GM19240 (cell line): ENCODE data around the gene STPG1.

Experiments
- DNase-seq: peaks from one replicate; pipeline ENCODE4 v3.0.0; 2011; ENCODE audit warnings: low spot score; ENCODE audit not compliant: insufficient read length

STPG1 gene

DNA sequence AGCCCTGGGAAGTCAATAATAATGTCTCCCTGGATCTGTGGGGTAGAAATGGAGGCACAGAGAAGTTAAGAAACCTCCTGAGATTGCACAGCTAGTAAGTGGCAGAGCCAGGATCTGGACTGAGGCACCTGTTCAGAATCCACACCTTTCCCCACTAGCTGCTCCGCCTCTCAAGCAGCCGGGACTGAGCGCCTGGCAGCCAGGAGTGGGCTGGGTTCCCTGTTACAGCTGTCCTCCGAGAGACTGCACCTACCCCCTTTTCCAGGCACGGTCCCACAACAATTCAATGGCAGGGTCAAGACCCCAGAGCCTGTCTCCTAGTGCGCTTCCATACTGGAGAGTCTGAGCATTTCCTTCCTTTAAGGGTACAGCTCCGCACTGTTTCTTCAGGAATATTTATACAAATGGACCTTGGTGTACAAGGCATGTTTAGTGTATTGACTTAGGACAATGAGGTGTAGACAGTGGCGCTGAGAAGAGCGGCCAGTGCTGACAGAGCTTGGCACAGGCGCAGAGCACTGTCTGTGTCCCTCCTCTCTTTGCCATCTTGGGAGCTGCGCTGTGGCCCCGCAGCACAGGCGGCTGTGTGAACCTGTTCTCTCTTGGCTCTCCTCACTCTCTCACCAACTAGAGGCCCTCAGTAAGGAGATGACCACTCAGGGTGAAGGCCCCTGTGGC is 70.0 kb downstream of the STPG1 start:
- DNase-seq: no peak

- DNase-seq: no peak
Measured at GRCh38 chr1:24341260-24341659, 72.3 kb downstream of the STPG1 start.

GRCh38 chr1:24340770-24341169 is 72.8 kb downstream of the STPG1 start:
- DNase-seq: no peak

GRCh38 chr1:24339996-24340395 is 73.6 kb downstream of the STPG1 start:
- DNase-seq: no peak

- DNase-seq: no peak
Measured at GRCh38 chr1:24338447-24338846, 75.1 kb downstream of the STPG1 start.

- no peak for DNase-seq
Measured at GRCh38 chr1:24337455-24337854, 76.1 kb downstream of the STPG1 start.

DNA sequence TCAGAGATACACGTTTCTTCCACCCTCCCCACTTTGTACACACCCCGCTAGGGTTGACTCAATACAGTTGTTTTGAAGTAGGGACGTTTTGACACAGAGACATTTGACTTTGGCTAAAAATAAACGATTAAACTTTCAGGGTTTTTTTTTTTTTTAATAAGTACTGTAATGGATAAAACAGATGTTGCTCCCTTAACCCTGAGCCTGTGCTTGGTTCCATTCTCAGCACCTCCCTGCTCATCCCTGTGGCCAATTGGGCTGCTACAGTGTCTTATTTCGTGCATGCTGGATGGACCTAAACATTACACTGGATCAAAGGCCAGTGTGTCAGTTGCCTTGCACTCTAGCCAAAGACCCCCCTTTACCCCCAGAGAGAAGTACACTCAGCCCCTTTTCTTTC is 77.5 kb downstream of the STPG1 start:
- DNase-seq: no peak

GRCh38 chr1:24331961-24332673 is 81.5 kb downstream of the STPG1 start:
- DNase-seq: no peak

DNA sequence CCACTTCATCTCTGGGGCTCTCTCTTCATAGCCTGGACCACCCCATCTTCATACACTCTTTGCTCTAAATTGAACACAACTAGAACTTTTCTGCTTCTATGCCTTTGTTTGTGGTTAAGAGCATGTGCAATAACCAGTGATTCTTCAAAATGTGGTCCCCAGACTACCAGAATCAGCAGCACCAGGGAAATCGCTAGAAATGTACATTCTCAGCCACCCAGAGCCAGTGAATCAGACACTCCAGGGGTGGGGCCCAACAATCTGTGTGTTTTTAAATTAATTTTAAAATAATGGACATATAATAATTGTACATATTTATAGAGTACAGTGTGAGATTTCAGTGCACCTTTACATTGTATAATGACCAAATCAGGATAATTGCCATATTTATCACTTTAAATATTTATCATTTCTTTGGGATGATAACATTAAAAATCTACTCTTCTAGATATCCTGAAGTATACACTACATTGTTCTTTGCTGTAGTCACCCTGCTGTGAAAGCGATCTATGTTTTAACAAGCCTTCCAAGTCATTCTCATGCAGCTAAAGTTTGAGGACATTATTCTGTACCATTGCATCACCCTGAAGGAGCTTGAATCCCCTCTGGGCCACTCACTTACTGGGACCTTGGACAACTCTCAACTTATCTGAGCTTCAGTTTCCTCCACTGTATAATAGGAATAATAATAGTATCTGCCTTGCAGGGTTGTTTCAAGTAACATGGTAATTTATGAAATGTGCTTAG is 83.6 kb downstream of the STPG1 start:
- no peak for DNase-seq

GRCh38 chr1:24329331-24329730 is 84.3 kb downstream of the STPG1 start:
- no peak for DNase-seq

- no peak for DNase-seq
Measured at GRCh38 chr1:24327891-24328290, 85.7 kb downstream of the STPG1 start.

GRCh38 chr1:24327486-24327885 is 86.1 kb downstream of the STPG1 start:
- no peak for DNase-seq

DNA sequence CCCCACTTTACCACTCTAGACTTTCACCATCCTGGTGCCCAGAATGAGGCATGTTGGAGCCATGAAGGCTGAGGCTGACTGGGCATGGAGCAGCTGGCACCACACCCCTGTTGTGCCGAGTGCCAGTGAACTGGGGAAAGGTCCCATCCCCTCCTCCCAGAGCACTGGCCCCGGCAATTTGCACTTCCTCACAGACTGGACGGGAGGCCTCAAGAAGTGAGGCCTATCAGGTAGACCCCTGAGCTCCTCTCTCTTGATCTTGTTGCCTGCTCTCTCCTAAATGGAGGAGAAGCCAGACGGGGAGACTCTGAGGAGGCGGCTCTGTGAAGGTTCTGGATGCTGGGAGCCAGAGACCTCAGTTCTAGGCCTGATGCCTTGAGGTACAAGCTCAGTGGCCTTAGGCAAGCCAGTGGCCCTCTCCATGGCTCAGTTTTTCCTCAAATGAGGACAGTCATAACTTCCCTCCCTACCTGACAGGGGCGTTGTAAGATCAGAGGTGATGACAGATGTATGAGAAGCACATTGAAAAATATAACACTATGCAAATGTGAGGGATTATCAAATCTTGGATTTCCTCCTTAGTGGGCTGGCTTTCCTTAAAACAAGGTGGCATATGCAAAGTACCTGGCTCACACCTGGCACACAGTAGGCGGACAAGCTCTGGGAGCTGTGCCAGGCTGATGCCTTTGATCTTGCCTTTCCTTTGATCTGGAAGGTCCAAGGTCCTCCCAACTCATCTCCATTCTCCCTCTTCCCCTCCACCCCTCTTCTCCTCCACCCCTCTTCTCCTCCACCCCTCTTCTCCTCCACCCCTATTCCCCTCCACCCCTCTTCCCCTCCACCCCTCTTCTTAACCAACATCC is 87.8 kb downstream of the STPG1 start:
- no peak for DNase-seq

GRCh38 chr1:24324903-24325302 is 88.7 kb downstream of the STPG1 start:
- no peak for DNase-seq

- no peak for DNase-seq
Measured at GRCh38 chr1:24323281-24323680, 90.3 kb downstream of the STPG1 start.

- DNase-seq: no peak
Measured at GRCh38 chr1:24322470-24323177, 91.0 kb downstream of the STPG1 start.

- DNase-seq: peak; percentile 56
Measured at GRCh38 chr1:24321697-24322469, 91.7 kb downstream of the STPG1 start.

DNA sequence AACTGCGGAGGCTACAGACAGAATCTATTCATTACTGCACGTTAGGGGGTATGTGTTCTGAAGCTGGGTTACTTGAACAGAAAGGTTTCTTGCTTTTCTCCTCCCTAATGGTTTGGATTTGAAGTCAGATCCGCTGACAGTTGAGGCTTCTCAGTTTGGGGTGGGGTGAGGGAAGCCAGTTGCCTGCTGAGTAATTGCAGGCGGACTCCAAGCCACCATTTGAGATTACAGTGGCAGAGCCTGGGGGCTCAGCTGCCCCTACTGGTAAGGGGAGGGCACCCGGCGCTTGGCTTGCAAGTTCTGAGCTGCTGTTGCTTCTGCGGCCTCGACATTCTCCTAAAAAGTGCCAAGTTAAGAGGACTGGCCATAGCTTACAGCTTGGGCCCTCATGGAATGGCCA is 92.5 kb downstream of the STPG1 start:
- DNase-seq: no peak

DNA sequence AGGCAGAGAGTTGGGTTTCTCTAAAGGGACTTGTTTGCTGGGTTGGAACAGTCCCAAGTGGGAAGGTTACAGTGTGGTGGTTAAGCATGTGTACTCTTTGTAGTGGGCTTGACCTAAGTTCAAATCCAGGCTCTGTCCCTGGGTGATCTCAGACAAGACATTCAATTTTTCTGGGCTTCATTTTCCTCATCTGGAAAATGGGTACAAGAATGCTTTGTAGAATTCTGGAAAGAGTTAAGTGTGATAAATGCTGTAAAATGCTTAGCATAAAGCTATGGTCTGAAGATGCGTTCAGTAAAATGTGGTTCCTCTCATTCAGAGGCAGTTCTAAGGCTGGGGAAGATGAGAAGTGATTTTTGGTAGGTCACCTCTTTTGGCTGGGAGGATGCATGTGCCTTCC is 93.6 kb downstream of the STPG1 start:
- DNase-seq: no peak

GRCh38 chr1:24319312-24319863 is 94.2 kb downstream of the STPG1 start, which contains the start of gene GRHL3:
TSS of gene GRHL3 (plus strand) at chr1:24319357. CDS start at chr1:24319552, 195 bp downstream.
- DNase-seq: no peak
